ENCODE measurements around the gene MOGAT3. TPM values are rescaled to one million over a fixed set of nuclear protein-coding genes. Genes with fewer than 3 reads are reported as not detected.

The MOGAT3 gene
- total RNA-seq, 4 donors from 2014 or later = not detected

GRCh38 chr7:101154693-101155102 lies 46.1 kb downstream of the MOGAT3 start:
- TF ChIP-seq POLR2A (IDR thresholded peaks at IDR 0.05) = no peak
- H3K27me3 ChIP-seq = no peaks in the 10 kb centered on the region
- H3K27ac ChIP-seq = peak overlapping the region; percentile 22 to 35
- peaks cover 5 to 9% of the 10 kb centered on the region in 2 donors for H3K4me1 ChIP-seq
- no peaks in the 10 kb centered on the region for H3K9me3 ChIP-seq
- no peak for DNase-seq
- H3K36me3 ChIP-seq = no peaks in the 10 kb centered on the region
- H3K4me3 ChIP-seq = peak overlapping the region; percentile 59 to 99
- intact Hi-C loops (cut with DNase I; ENCODE audit: low total_unique reads) = no loop called here

- no peaks in the 10 kb centered on the region for H3K36me3 ChIP-seq
- intact Hi-C loops (cut with DNase I; ENCODE audit: low total_unique reads) = no loop called here
- peak; percentile 91 to 94 for DNase-seq
- H3K4me1 ChIP-seq = peaks cover 5 to 9% of the 10 kb centered on the region in 2 donors
- H3K9me3 ChIP-seq = no peaks in the 10 kb centered on the region
- peak within 1 kb of the TSS; percentile 59 to 99 for H3K4me3 ChIP-seq
- no peaks in the 10 kb centered on the region for H3K27me3 ChIP-seq
- TF ChIP-seq POLR2A (IDR thresholded peaks at IDR 0.05) (peak in 1 of 2 donors; percentile 35), CTCF (IDR thresholded peaks at IDR 0.05) (peak in 2 of 4 experiments; percentile 8 to 21)
- peak within 1 kb of the TSS; percentile 22 to 35 for H3K27ac ChIP-seq
Measured at GRCh38 chr7:101153969-101154692, 46.7 kb downstream of the MOGAT3 start, which contains the start of gene AP1S1. AP1S1 (plus strand) TSS chr7:101154476; CDS start chr7:101154515, 39 bp downstream.

GRCh38 chr7:101151908-101152651 lies 48.8 kb downstream of the MOGAT3 start:
- Histone ChIP-seq H3K36me3 (no peaks in the 10 kb centered on the region), H3K27ac (no peak overlapping the region), H3K4me1 (peaks cover 5 to 9% of the 10 kb centered on the region in 2 donors), H3K27me3 (no peaks in the 10 kb centered on the region), H3K4me3 (no peak overlapping the region), H3K9me3 (no peaks in the 10 kb centered on the region)
- DNase-seq = no peak
- intact Hi-C loops (cut with DNase I; ENCODE audit: low total_unique reads) = no loop called here
- no peak for TF ChIP-seq POLR2A (IDR thresholded peaks at IDR 0.05)
- no peak for TF ChIP-seq CTCF (IDR thresholded peaks at IDR 0.05)

Small RNAs within 50 kb of the gene (microRNA-seq; reads per million reads assigned to microRNA genes)
- gene MIR4653 (ENCODE audit: borderline microRNAs expressed, borderline replicate concordance) = not detected

Small RNAs within 50 kb of the gene (small RNA-seq; reads per million reads assigned to genes)
- gene MIR4653 = not detected

Other genes with a start within 250 kb of the MOGAT3 start
- gene MUC12, start 231.5 kb downstream of the MOGAT3 start, total RNA-seq = 10 to 100 TPM in 1 of 4 donors, under 1 TPM in 2, not detected in 1; 0.03 to 14.9 (median 0.29) TPM
- gene MUC17, start 181.0 kb downstream of the MOGAT3 start, total RNA-seq = under 1 TPM in 1 of 4 donors, not detected in 3; under 0.01 TPM
- 10 to 100 TPM in 3 of 4 donors, 1 to 10 TPM in 1; 9.7 to 73.0 (median 26.3) TPM for gene TRIM56, start 115.6 kb downstream of the MOGAT3 start, total RNA-seq
- gene SERPINE1, start 73.9 kb downstream of the MOGAT3 start, total RNA-seq = 10 to 100 TPM in 1 of 4 donors, 1 to 10 TPM in 2, under 1 TPM in 1; 0.51 to 10.6 (median 5.5) TPM
- gene AP1S1, start 46.6 kb downstream of the MOGAT3 start, total RNA-seq = 10 to 100 TPM in 3 of 4 donors, 1 to 10 TPM in 1; 9.2 to 59.6 (median 30.2) TPM
- gene VGF, start 35.5 kb downstream of the MOGAT3 start, total RNA-seq = under 1 TPM in 1 of 4 donors, not detected in 3; 0.14 TPM
- not detected for gene NAT16, start 20.7 kb downstream of the MOGAT3 start, total RNA-seq
- gene PLOD3, start 16.5 kb upstream of the MOGAT3 start, total RNA-seq = 10 to 100 TPM; 29.2 to 75.4 (median 34.1) TPM
- gene ZNHIT1, start 17.1 kb upstream of the MOGAT3 start, total RNA-seq = 10 to 100 TPM; 40.7 to 53.3 (median 52.0) TPM
- 10 to 100 TPM in 2 of 4 donors, 1 to 10 TPM in 2; 5.6 to 49.4 (median 16.7) TPM for gene CLDN15, start 36.8 kb upstream of the MOGAT3 start, total RNA-seq
- 100 to 1,000 TPM; 129 to 251 (median 233) TPM for gene FIS1, start 44.0 kb upstream of the MOGAT3 start, total RNA-seq
- 10 to 100 TPM in 3 of 4 donors, 1 to 10 TPM in 1; 7.1 to 43.5 (median 27.6) TPM for gene IFT22, start 120.8 kb upstream of the MOGAT3 start, total RNA-seq
- gene COL26A1, start 161.8 kb upstream of the MOGAT3 start, total RNA-seq = 10 to 100 TPM in 1 of 4 donors, under 1 TPM in 1, not detected in 2; 0.30 to 11.8 TPM

Data from uterus (tissue), 4 donors.